GM12892 (cell line): ENCODE measurements around the gene DOCK2.

ENCODE experiments used
- POLR2A ChIP-seq: IDR thresholded peaks from 2 replicates; pipeline ENCODE4 v1.6.1; 2011; ENCODE audit warnings: low read depth, low read length, control low read depth
- POLR2AphosphoS5 ChIP-seq: IDR thresholded peaks from 2 replicates; pipeline ENCODE4 v1.6.1; 2011; ENCODE audit warnings: low read depth, low read length, control low read depth
- TAF1 ChIP-seq: IDR thresholded peaks from 2 replicates; pipeline ENCODE4 v1.6.1; 2011; ENCODE audit warnings: low read depth, mild to moderate bottlenecking, control low read depth, low read length, borderline replicate concordance

- no peak for TF ChIP-seq POLR2AphosphoS5
- no peak for TF ChIP-seq TAF1
- TF ChIP-seq POLR2A, result no peak
These were observed 174.6 kb downstream of the DOCK2 start for GRCh38 chr5:169811680-169812079.
